Right cardiac atrium (tissue), 5 donors: ENCODE measurements around the gene GNAS. TPM values are rescaled to one million over a fixed set of nuclear protein-coding genes. Genes with fewer than 3 reads are reported as not detected.
"Not testable (repeated sequence)": the region's sequence is repeated elsewhere in the genome, so short reads cannot be mapped to it uniquely, and the experiment has no call there.

ENCODE experiments used
- ATAC-seq, 2 donors: fragments of 200-7000 bp; cut with Tn5 transposase; one replicate each; pipeline versions ENCODE4 v1.8.0 to v1.9.1; 2020; ENCODE audit warnings: moderate library complexity in 2 of 2, mild to moderate bottlenecking in 1 of 2
- DNase-seq, 3 donors: peaks; one replicate each; pipeline ENCODE4 v3.0.0-alpha.2; 2020
- H3K27ac ChIP-seq: one replicate; pipeline ENCODE4 v1.5.1; 2013; ENCODE audit warnings: mild to moderate bottlenecking, low read length, control low read depth, moderate library complexity
- H3K27me3 ChIP-seq: one replicate; pipeline ENCODE4 v1.6.1; 2013; ENCODE audit not compliant: control insufficient read depth, insufficient read depth
- H3K4me1 ChIP-seq: one replicate; pipeline ENCODE4 v1.6.1; 2013; ENCODE audit warnings: low read length; ENCODE audit not compliant: control insufficient read depth, insufficient read depth
- H3K4me3 ChIP-seq: one replicate; pipeline ENCODE4 v1.5.1; 2013; ENCODE audit warnings: low read length, control low read depth
- H3K9me3 ChIP-seq: one replicate; pipeline ENCODE4 v1.6.1; 2013; ENCODE audit warnings: low read length; ENCODE audit not compliant: control insufficient read depth
- WGBS: extraction: QIAGEN DNeasy Blood & Tissue Kit; methylation state at CpG from one replicate; pipeline ENCODE4 v1.1.7; 2013; 5-methylcytosine and 5-hydroxymethylcytosine counted together
- intact Hi-C, 4 donors: fragments of 100-400 bp; cut with DNase I; formaldehyde crosslinking; loops; one replicate each; pipeline versions ENCODE4 v1.11.0 to v1.14.0; 2022 to 2023
- polyA plus RNA-seq: library from polyadenylated mRNA; stranded (reverse); fragments of 200-250 nt; gene quantifications from one replicate; pipeline ENCODE4 v1.2.3, GENCODE V29; 2013
- total RNA-seq, 4 donors: library from RNA; stranded (reverse); fragmentation: NEBNext Ultra II Directional; extraction: Animal tissue kit (Norgen Biotek cat#: 25700); gene quantifications; one replicate each; pipeline ENCODE4 v1.2.1, GENCODE V29; 2021
- donor health status: healthy with polysubstance abuse.
- donor health status: DM: no; HTN: yes; CAD: no.
- donor health status: DM: no; HTN: no; CAD: no.
- donor health status: DM: no; HTN: yes; CAD: no; lungs with severe emphysema.
- donor health status: DM: yes; HTN: yes; CAD: no.

Gene GNAS
- total and polyA plus RNA-seq, 5 donors, result 1,230 to 1,885 (median 1,422) TPM

- Histone ChIP-seq H3K27ac (no peak overlapping the region), H3K9me3 (no peaks in the 10 kb centered on the region), H3K4me3 (no peak overlapping the region), H3K4me1 (peaks cover 4% of the 10 kb centered on the region), H3K27me3 (no peaks in the 10 kb centered on the region)
- intact Hi-C loops, result no loop called here
- no peak for DNase-seq
- 68% methylated on average over 2 of the region's 2 CpGs for WGBS
- ATAC-seq, result no peak
Measured at GRCh38 chr20:58828136-58828535, 24.4 kb upstream of the GNAS start.

GRCh38 chr20:58828804-58829203, 23.7 kb upstream of the GNAS start:
- WGBS, result 100% methylated on average over 4 of the region's 5 CpGs
- H3K4me1 ChIP-seq, H3K9me3 ChIP-seq, H3K27me3 ChIP-seq, H3K4me3 ChIP-seq, DNase-seq, ATAC-seq, intact Hi-C loops, H3K27ac ChIP-seq: not testable (repeated sequence)

- Histone ChIP-seq H3K4me1 (peaks cover 4% of the 10 kb centered on the region), H3K9me3 (no peaks in the 10 kb centered on the region), H3K27ac (no peak overlapping the region), H3K4me3 (no peak overlapping the region), H3K27me3 (no peaks in the 10 kb centered on the region)
- intact Hi-C loops, result no loop called here
- 68% methylated on average over 6 of the region's 6 CpGs for WGBS
- no peak for DNase-seq
- ATAC-seq, result peak; percentile 86 to 88
Measured at GRCh38 chr20:58829531-58829941, 23.0 kb upstream of the GNAS start.

- Histone ChIP-seq H3K27ac (no peak overlapping the region), H3K9me3 (no peaks in the 10 kb centered on the region), H3K4me3 (no peak overlapping the region), H3K4me1 (peaks cover 4% of the 10 kb centered on the region), H3K27me3 (no peaks in the 10 kb centered on the region)
- intact Hi-C loops, result loop anchor here in 2 of 4 donors (10.0 kb wide), 2 partner anchors 78 to 188 kb away; no protein-coding TSS in a partner anchor
- DNase-seq, result no peak
- no peak for ATAC-seq
- WGBS, result 62% methylated on average over 4 of the region's 4 CpGs
Measured at GRCh38 chr20:58832457-58832856, 20.1 kb upstream of the GNAS start.

- H3K4me1 ChIP-seq, result peaks cover 4% of the 10 kb centered on the region
- ATAC-seq, result no peak
- no peak for DNase-seq
- H3K27me3 ChIP-seq, result no peaks in the 10 kb centered on the region
- WGBS, result 87% methylated on average over 10 of the region's 10 CpGs
- no peak overlapping the region for H3K4me3 ChIP-seq
- intact Hi-C loops, result loop anchor here in 2 of 4 donors (10.0 kb wide), 2 partner anchors 79 to 189 kb away; no protein-coding TSS in a partner anchor
- no peaks in the 10 kb centered on the region for H3K9me3 ChIP-seq
- no peak overlapping the region for H3K27ac ChIP-seq
Measured at GRCh38 chr20:58833921-58834320, 18.6 kb upstream of the GNAS start.

- Histone ChIP-seq H3K4me3 (no peak overlapping the region), H3K9me3 (no peaks in the 10 kb centered on the region), H3K4me1 (no peaks in the 10 kb centered on the region), H3K27ac (no peak overlapping the region), H3K27me3 (no peaks in the 10 kb centered on the region)
- ATAC-seq (no peak), DNase-seq (no peak)
- 76% methylated on average over 2 of the region's 2 CpGs for WGBS
- intact Hi-C loops, result loop anchor here in 2 of 4 donors (10.0 kb wide), 2 partner anchors 80 to 190 kb away; no protein-coding TSS in a partner anchor
Measured at GRCh38 chr20:58835231-58835630, 17.3 kb upstream of the GNAS start.

- Histone ChIP-seq H3K4me3 (no peak overlapping the region), H3K27me3 (no peaks in the 10 kb centered on the region), H3K4me1 (no peaks in the 10 kb centered on the region), H3K9me3 (no peaks in the 10 kb centered on the region), H3K27ac (no peak overlapping the region)
- WGBS, result 84% methylated on average over 10 of the region's 10 CpGs
- intact Hi-C loops, result loop anchor here in 2 of 4 donors (10.0 kb wide), 2 partner anchors 82 to 192 kb away; no protein-coding TSS in a partner anchor
- DNase-seq, result no peak
- no peak for ATAC-seq
Measured at GRCh38 chr20:58836616-58837204, 15.8 kb upstream of the GNAS start.

GRCh38 chr20:58837717-58838116, 14.8 kb upstream of the GNAS start:
- WGBS, result 88% methylated on average over 1 of the region's 1 CpG
- intact Hi-C loops, result loop anchor here in 2 of 4 donors (10.0 kb wide), 2 partner anchors 83 to 193 kb away; no protein-coding TSS in a partner anchor
- no peaks in the 10 kb centered on the region for H3K4me1 ChIP-seq
- no peak overlapping the region for H3K4me3 ChIP-seq
- ATAC-seq (no peak), DNase-seq (no peak)
- H3K27ac ChIP-seq, result no peak overlapping the region
- H3K9me3 ChIP-seq, result no peaks in the 10 kb centered on the region
- H3K27me3 ChIP-seq, result no peaks in the 10 kb centered on the region

- WGBS, result 64% methylated on average over 4 of the region's 4 CpGs
- Histone ChIP-seq H3K4me1 (no peaks in the 10 kb centered on the region), H3K27ac (no peak overlapping the region), H3K4me3 (no peak overlapping the region), H3K27me3 (no peaks in the 10 kb centered on the region), H3K9me3 (no peaks in the 10 kb centered on the region)
- intact Hi-C loops, result loop anchor here in 2 of 4 donors (10.0 kb wide), 2 partner anchors 83 to 193 kb away; no protein-coding TSS in a partner anchor
- ATAC-seq (no peak), DNase-seq (no peak)
Measured at GRCh38 chr20:58838174-58838573, 14.3 kb upstream of the GNAS start.

- Histone ChIP-seq H3K27me3 (no peaks in the 10 kb centered on the region), H3K27ac (no peak overlapping the region), H3K4me3 (no peak overlapping the region), H3K9me3 (no peaks in the 10 kb centered on the region), H3K4me1 (no peaks in the 10 kb centered on the region)
- WGBS, result 51% methylated on average over 27 of the region's 27 CpGs
- ATAC-seq, result peak; percentile 74 to 85
- intact Hi-C loops, result loop anchor here in 2 of 4 donors (10.0 kb wide), 2 partner anchors 85 to 195 kb away; no protein-coding TSS in a partner anchor
- peak; percentile 52 to 77 (median 71) for DNase-seq
Measured at GRCh38 chr20:58839474-58839874, 13.0 kb upstream of the GNAS start.

- no peak for DNase-seq
- H3K4me3 ChIP-seq, result no peak overlapping the region
- no peak overlapping the region for H3K27ac ChIP-seq
- intact Hi-C loops, result loop anchor here in 3 of 4 donors (5.0 to 10.0 kb wide), 4 partner anchors 85 to 605 kb away; no protein-coding TSS in a partner anchor
- peak in 1 of 2 donors; percentile 42 for ATAC-seq
- no peaks in the 10 kb centered on the region for H3K4me1 ChIP-seq
- 54% methylated on average over 67 of the region's 67 CpGs for WGBS
- H3K9me3 ChIP-seq, result no peaks in the 10 kb centered on the region
- no peaks in the 10 kb centered on the region for H3K27me3 ChIP-seq
Measured at GRCh38 chr20:58839991-58840747, 12.3 kb upstream of the GNAS start.
